PC-9 (cell line): ENCODE data around the gene ATP8B1.

Experiments used
- EZH2 ChIP-seq: fragments of 200-600 bp; sonication (generic); IDR thresholded peaks from 2 replicates; pipeline ENCODE4 v1.8.0; 2017; ENCODE audit warnings: antibody characterized with exemption, low read depth
- TF ChIP-seq, protein P1 (sequence below): fragments of 200-600 bp; sonication (generic); conservative IDR thresholded peaks from 2 replicates; pipeline ENCODE4 v1.6.1; 2017; ENCODE audit warnings: mixed run types, antibody characterized with exemption, mild to moderate bottlenecking, moderate library complexity

DNA sequence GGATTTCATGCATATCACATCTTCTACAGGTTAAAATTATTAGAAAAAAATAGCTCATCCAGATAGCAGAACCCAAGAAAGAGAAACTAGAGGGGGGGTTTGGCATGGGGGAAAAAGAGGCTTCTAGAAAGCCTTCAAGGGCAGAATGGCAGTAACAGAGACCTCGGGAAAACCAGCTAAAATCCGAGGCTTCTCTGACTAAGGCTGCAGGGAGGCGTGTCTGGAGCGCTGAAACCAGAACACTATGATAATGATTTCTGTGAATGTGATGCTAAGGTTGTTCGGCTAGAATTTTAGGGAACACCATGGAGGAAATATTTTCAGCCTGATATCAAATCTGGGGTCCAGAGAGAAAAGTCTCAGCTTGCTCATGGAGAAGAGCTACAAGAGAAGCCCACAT, 73.0 kb downstream of the ATP8B1 start:
- TF ChIP-seq, protein P1, sequence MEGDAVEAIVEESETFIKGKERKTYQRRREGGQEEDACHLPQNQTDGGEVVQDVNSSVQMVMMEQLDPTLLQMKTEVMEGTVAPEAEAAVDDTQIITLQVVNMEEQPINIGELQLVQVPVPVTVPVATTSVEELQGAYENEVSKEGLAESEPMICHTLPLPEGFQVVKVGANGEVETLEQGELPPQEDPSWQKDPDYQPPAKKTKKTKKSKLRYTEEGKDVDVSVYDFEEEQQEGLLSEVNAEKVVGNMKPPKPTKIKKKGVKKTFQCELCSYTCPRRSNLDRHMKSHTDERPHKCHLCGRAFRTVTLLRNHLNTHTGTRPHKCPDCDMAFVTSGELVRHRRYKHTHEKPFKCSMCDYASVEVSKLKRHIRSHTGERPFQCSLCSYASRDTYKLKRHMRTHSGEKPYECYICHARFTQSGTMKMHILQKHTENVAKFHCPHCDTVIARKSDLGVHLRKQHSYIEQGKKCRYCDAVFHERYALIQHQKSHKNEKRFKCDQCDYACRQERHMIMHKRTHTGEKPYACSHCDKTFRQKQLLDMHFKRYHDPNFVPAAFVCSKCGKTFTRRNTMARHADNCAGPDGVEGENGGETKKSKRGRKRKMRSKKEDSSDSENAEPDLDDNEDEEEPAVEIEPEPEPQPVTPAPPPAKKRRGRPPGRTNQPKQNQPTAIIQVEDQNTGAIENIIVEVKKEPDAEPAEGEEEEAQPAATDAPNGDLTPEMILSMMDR, result no peak
- no peak for TF ChIP-seq EZH2
